GM21737 (cell line): Measurements from ENCODE around the gene ABCA4.

Experiments used
- ATAC-seq: cut with Tn5 transposase; IDR thresholded peaks from one replicate; pipeline ENCODE4 v1.9.1; 2021; ENCODE audit warnings: mild to moderate bottlenecking, moderate library complexity; ENCODE audit not compliant: unreplicated experiment

The ABCA4 gene

DNA sequence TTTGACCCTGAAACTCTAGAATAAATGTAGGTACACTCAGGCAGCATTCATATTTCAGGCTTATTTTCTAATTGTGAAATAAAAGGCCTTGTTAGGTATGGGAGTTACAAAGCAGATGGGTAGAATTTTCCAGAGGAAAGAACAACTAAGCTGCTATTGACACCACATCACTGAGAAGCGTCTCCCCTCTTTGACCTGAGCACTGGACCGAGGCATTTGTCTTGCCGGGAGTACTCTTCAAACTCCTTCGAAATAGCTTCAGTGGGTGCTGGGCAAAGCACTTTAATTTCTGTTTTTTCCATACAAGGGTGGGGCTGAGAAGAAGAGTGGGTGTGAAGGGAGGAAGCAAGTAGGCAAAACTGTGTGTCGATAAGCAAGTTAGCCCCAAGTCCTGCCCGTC, 36.4 kb downstream of the ABCA4 start:
- ATAC-seq, result no peak

DNA sequence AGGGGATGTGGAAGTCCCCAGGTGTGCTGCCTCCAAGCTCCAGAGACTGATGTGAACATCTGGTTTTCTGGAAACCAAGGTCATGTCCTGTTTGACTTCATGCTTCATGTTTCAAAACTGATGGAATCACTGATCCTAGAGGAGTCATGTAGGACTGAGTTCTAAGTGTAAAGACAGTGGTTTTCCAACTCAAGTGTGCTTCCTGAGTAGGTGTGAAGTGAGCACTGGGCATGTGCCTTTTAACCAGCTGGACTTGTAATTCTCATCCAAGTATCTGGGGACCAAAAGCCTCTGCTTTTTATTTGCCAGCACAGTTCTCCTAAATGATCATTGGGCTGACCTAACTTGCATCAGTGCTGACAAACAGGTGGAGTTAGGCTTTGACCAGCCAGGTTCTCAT, 36.9 kb downstream of the ABCA4 start:
- ATAC-seq, result no peak

DNA sequence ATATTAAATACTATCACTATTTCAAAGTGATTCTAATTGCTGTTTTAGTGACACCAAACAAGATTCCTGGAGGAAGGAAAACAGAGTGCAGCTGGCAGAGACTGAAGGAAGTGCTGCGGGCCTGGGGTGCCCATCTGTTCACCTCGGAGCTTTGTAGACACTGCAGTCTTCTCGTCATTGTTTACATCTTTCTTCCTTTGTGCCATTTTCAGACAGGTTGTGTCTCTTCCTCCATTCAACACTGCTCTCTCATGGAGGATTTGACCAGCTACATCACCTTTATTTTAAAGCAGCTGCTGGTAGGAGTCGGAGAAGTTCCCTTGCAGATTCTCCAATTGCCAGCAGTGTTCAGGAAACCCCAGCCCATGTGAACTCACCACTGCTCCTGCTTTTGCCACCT, 37.3 kb downstream of the ABCA4 start:
- ATAC-seq, result no peak

DNA sequence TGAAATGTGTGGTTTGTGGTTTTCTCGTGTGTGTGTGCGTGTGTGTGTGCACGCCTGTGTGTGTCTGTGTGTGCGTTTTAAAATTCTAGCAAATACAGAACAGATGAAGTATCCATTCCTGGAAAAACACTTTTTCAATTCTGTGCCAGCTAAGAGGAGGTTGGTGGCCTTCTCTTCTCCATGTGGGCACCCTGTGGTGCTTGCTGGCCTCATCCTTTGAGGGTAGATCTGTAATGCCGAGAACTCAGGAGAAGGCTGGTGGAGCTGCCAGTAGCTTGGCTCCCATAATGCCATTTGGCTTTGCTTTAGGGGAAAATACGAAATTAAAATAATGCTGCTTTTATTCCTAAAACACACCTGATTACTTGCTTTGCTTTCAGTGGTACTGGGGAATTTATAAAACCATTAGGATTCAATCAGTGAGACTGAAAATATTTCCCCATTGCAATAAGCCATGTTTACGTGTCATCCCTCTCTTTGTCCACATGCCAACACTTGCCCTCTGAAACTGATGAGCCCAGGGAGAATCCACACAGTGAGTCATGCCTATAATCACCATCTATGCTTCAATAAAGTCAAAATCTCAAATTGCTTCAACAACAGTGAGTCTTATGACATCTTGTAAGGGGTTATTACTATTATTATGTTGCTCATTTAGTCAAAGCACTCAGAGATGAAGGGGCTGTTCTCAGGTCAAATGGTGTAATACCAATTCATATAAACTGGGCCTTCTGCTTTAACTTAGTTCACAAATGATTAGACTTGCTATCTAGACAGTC, 39.2 kb downstream of the ABCA4 start:
- no peak for ATAC-seq

DNA sequence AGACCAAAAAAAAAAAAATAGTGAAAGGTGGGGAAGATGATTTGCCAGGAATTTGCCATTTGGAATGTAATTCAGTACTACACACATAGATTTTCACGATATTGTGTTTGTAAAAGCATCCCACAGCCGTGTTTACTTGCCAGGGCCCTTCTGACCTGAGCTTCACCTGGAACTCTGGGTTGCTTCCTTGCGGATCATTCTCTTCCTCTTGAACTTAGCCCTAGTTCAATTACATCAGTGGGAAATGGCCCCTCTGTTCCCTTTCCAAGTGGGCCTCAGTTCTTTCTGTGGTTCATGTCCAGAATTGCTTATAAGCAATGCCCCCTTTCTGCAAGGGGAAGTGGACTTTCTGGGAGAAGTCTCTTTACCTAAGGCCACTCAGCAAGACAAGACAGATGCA, 41.0 kb downstream of the ABCA4 start:
- no peak for ATAC-seq

DNA sequence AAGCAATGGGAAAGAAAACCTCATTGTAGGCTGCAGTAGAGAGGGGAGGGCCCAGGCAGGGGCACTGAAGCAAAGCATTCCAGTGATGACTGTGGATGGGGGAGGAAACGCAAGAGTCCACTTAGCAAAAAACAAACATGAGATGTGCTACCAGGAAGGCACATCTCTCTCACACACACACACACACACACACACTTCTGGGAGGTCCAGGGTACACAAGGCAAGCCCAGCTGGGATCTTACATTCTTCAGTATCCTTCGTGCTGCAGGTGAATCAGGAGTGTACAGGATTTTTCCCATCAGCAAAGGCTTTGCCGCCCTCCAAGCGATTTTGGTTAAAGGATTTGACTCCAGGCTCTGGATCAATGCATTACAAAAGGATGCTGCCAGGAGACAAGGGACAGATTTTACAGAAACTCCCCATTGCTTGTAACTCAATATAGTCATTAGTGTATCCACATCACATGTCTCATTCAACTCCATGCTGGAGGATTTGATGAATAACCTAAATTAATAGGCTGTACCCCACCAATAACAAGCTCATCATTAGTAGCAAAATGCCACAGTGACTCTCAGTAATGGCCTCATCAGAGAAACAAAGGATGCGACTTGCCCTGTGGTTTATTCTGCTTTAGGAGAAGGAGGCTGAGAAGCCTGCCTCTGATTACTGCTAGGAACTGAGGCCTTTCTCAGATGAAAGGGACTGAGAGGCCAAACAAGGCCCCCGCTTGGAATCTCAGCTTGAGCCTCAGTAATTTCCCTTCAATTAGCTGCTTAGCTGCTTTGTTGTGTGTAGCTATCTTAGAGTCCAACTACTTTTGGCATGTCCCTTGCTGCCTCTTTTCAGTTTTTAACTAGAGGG, 41.6 kb downstream of the ABCA4 start:
- ATAC-seq, result no peak

DNA sequence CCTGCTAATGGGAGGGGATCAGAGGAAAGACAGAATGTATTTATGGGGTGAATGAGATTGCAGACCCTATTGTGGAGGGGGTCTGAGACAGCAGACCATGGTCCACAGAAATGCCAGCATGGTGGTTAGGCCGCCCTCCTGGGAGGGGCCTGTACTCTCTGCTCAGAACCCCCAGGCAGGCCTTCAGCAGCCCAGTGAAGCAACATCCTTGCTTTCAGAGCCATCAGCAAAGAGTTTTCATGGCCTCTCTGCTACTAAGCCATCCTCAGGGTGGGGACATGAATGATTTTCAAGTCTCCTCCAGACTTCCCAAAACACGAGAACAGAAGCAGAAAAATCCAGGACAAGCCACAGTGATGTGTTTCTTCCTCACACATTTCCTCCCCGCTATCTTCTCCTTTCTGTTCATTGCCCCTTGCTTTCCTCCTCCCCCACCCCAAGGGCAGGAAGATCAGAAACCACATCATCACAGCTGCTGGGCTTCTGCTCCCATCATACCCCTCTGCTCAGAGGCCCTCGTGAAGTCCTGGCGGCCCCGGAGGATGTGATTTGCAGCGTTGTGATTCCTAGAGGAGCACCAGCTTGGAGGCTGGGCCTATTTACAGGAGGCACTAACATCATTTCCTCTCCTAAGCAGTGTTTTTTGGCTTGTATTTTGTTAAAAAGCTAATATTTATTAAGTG, 48.0 kb downstream of the ABCA4 start:
- no peak for ATAC-seq

DNA sequence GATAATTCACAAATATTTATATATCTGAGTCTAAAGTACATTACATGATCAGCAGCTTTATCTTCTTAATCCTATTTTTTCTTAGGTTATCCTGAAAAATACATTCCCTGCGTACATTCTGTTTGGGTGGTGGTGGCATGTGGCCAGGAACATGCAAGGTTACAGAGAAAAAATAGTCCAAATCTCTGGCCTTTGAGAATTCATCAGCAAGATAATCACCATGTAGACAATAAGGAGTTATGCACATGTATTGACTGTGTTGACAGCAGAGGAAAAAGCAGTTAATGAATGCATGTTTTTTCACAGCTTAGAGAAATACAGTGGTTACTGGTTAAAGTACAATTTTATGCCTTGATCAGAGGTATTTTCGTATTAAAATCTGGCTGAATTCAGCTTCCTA, 49.0 kb downstream of the ABCA4 start:
- ATAC-seq, result no peak

DNA sequence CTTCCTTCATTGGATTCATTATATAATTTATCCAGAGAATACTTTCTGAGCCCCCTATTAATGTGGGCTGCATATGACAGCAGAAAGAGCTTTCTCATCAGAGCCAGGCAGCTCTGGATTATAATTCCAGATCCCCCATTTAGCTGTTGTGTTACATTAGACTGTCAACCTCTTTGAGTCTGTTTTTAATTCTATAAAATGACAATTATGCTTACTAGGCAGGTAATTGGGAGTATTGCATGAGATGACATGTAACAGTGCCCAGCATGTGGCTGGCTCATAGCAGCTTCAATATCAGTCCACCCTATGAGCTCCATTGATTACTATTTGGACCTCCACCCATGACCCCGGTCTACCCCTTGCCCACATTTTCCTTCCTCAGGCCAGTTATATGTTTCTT, 49.6 kb downstream of the ABCA4 start:
- ATAC-seq, result no peak

DNA sequence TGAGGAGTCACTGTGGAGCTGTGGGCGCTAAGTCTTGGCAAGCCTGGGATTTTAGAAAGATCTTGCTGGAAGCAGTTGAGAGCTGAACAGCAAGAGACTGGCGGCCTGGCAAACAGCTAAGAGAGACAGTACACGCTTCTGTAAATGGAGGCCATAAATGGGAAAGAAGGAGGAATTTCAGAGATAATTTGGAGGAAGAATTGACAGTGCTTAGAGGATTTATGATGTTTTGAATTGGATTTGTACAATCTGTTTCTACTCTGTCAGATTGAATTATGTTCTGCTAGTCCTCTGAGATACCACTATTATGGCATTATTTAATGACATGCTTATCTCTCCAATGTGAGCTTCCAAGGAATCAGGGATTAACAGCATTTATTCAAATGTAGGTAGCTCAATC, 50.1 kb downstream of the ABCA4 start:
- ATAC-seq, result no peak

DNA sequence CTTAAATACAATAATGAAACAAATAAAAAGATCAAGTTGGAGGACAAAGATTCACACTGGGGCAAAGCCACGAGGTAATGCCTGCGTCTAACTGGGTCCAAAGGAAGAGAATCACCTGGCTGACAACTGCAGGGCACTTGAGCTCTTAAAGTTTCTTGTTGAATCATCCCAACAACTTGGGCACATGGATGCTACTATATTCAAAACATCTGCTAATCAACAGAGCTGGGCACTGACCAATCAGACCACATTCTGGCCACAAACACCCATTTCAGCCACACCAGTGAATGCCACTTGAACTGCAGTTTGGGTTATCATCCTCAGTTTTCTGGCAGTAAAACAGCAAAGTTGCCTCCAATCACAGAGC, 51.0 kb downstream of the ABCA4 start:
- ATAC-seq, result no peak

DNA sequence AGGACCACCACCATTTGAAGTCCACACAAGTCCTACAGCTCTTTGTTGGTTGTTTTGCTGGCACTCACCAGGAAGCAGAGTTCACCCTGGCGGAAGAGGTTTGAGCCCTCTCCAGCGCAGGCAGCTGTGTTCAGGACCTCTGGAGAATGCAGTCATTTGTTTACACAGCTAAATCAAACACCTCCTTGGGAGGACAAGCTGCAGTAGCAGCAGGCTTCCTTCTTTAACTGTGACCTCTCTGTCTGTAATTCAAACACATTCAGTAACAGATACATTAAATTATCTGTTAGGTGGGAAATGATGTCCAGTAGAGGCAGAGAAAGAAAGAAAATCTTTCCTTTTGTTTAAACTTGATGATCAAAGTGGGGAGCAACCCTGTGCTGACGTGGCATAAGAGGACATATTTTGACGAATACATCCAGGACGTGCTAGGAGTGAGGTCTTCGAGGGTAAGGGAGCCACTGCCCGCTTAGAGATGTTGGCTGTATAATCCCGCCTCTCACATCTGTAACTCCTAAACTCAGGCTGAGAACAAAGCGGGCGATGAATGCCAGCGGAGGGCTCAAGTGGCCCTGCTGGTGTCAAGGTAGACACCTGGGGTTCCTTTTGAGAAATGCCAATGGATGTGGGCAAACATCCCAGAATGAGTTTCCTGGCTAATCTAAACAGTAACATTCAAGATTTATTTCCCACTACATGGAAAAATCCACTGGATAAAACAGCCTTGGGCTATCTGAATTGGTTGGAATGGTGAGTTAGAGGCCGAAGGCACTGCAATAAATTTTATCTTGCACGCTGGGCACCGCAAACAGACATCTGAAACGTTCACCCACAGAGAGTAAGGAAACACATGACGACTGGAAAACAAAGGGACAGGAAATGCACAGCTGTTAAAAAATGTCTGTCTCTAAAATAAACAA, 51.7 kb downstream of the ABCA4 start:
- ATAC-seq, result no peak

DNA sequence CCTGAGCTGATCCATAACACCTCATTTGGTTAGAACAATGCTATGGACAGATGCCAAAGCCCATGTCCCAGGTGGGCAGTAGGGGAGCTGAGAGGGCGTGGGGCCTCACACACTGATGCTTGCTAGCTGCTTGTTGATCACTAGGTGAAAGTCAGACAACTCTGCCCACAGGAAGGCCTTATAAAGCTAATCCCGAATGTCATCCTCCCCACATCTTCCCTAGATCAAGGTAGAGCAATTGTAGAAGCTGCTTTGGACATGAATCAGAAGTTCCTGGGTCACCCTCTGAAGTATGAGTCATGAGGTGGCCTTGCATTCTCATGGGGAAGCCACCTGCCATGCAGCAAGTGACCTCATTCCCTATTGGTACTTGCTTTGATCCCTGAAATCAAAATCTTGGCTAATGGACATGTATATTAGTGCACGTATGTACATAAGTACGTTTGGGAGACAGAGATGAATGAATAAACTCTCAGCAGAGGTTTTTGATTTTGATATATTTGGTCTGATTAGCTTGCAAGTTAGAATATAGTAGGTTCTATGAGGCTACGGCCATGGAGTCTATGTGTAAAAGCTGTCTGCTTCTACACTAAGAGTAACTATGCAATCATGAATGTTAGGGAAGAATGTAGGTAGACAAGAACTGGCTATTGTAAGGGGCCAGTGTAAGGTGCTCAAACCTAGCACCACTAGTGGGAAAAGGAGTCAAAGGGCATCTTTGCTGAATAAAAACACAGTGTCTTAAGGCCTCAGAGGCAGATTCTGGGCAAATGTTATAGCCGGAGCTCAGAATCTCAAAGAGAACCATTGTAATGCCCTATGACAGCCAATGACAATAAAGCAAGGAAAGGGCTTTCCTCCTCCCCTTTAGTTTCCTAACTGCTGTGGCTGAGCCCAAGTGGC, 52.6 kb downstream of the ABCA4 start:
- no peak for ATAC-seq

DNA sequence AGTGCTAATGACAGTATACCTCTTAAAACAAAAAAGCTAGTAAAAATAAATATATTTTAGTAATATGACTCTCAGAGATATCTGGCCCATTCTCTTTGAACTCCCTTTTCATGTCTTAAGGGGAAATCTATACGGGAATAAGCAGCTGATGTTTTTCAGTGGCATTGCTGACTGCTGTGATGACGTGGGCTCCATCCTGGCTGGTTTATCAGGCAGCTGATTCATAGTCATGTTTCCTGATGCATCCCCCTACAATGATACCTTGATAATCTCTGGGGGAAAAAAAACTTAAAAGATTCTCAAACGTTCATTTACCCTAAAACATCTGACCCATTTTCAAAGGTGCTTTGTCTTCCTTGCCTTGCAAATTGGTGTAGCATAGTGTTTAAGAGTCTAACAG, 53.8 kb downstream of the ABCA4 start:
- no peak for ATAC-seq

DNA sequence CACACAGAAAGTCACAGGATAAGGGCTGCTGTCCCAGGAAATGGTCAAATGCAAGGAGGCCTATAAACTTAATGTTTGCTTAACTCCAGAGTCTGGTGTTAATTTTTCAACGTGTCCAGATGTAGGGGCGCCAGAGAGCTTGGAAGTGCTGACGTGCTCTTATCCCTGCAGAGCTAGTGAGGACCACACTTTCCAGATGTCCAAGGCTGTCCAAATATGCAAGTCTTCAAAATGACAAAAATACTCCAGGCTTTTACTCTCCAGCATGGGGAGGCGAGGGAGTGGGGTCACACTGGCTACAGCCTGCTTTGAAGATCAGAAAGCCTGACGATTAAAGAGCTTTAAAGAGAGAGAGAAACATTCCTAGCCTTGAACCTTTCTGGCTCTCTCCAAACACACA, 57.6 kb downstream of the ABCA4 start:
- ATAC-seq, result no peak

DNA sequence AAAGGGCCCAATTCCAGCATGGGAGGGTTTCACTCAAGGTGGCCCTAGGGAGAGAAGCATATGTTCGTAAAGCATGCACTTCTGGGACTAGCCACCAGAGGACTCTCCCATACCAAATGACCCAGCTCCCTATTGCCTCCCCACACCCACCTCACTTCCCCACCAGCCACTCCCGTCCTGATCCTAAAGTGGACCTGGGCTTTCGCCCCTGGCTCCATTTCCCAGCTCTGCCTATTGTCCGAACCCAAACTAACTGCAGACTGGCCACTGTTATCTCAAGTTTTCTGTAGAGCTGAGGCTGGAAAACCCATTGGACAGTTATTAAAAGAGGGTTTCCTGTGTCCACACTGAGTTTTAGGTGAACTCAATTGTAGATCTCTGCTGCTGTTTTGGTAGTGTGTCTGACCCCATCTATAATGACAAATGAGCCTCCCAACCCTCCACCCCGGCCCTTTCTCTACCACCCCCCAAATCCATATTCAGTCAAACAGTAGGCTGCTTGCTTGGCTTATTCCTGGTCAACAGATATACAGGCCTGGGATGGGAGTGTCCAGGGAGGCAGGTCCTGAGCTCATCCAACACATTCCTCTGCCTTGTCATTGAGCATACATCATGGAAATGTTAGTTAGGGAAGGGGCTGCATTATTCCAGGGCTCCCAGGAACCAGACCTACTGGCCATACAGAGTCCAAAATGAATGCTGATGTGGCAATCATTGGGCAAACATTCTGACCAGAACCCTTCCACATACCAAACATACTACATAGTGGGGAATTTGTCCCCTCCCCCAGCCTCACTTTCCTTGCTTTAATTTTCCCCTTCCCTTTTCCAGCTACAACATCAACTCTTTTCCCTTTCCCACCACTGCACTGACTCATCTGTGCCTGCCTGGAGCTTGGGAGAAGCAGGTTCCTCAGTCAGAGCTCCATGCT, 59.2 kb downstream of the ABCA4 start:
- ATAC-seq, result peak; percentile 75

DNA sequence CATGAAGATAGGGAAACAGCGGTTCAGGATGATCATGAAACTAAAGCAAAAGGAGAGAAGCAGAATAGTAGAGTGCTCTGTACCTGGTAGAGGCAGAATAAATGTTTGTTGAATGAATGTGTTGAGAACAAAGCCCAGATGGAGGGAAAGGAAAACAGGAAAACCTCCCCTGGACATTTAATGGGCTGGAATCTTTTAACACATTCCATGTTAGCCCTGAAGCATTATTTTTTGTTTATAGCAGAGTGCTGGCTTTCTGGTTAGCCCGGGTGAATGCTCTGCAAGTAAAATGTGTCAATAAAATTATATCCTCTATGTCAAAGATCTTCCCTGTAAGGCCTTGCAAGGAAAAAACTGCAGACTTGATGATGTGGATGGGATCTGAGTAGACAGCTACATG, 60.2 kb downstream of the ABCA4 start:
- no peak for ATAC-seq

DNA sequence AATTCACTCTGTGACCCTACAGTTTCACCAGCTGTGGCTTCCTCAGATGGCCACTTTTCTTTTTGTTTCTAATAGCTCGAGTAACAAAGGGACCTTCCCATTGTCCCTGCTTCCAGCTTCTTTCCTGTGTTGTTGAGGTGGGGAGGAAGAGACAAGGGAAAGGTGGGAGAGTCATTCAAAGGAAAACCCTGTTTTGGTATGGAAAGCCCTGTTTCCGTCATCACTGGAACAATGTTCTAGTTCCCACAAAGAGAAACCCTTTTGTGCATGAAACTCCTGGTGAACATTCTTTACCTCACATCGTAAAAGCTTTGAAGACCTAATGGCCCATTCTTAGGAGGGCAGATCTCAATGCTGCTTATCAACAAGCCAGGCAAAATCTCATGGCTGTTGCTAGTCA, 62.2 kb downstream of the ABCA4 start:
- no peak for ATAC-seq

DNA sequence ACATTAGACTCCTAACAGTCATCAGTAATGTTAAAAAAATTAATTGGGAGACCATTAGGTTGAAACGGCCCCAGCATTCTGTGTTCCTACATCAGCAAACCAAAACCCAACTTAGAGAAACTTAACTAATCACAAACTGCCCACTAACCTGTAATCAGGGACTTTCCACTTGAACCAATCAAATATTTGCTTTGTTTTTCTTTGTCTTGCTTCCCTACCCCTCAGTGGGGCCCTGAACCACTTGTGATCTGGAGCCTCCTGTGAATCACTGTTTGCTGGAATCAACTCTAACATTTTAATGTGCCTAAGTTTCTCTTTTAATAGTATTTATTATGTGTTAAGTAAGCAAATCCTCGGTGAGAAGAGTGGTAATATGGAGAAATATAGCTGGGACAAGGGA, 64.0 kb downstream of the ABCA4 start:
- no peak for ATAC-seq
